DND-41 (cell line): ENCODE data around the gene PTPRN2.

Experiments used
- CTCF ChIP-seq: IDR thresholded peaks from 2 replicates; pipeline ENCODE4 v1.5.1; 2012; ENCODE audit warnings: borderline replicate concordance, low read length, moderate library complexity, mild to moderate bottlenecking; ENCODE audit not compliant: poor library complexity, severe bottlenecking; ENCODE audit errors: extremely low read depth
- EZH2 ChIP-seq: IDR thresholded peaks from 3 replicates; pipeline ENCODE4 v1.6.1; 2012; ENCODE audit warnings: borderline replicate concordance, low read depth, mild to moderate bottlenecking, moderate library complexity, low read length, inconsistent platforms; ENCODE audit not compliant: severe bottlenecking

DNA sequence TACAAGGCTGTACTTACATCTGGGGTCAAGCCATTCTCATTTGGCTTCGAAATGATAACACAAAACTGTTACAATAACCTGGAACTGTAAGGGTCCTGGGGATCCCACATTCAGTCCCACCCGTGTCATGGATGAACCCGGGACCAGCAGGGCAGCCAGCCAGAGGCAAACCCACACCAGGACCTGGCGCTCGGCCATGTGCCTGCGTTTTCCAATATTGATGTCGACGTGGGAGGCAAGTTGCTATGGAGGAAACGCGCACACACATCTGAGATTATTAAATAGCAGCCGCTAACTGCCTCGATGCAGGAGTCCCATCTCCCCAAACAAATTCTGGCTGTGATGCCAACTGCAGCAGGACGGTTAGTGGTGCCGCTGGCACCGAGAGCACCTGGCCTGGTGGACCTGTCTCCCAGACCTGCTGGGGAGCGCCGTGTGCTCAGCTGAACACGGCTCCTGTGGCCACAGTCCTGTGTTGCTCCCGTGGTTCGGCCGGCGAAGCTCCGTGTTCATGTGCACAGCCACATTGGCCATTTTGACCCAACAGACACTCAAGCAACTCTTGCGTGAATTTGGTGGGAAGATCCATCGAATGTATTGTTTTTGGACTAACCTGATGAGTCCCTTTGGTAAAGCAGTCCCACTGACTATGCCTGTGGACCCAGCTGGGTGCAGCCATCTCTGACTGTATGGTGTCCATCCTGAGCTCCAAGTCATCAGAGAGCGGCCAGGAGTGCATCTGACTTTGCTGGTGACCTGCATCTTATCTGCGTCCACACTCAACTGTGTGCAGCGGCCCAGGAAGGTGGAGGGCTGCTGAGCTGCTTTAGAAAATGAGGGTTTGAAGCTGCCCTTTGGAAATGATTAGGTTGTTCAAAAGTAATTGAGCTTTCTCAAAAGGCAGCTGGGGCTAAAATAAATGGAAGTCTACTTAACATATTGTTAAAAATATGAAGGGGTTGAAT is 852.7 kb downstream of the PTPRN2 start:
- no peak for TF ChIP-seq CTCF
- TF ChIP-seq EZH2: no peak
